DLD1 (cell line): ENCODE results near the gene HOXA5.

ENCODE experiments used
- in situ Hi-C: cut with HindIII; loops from 2 replicates; pipeline ENCODE4 v1.10.0; 2017; ENCODE audit warnings: low sequenced_read_pairs

HOXA5 gene

GRCh38 chr7:27149842-27150567, 6.5 kb upstream of the HOXA5 start:
- in situ Hi-C loops: no loop called here

- in situ Hi-C loops: no loop called here
These were observed 5.5 kb upstream of the HOXA5 start for GRCh38 chr7:27148756-27149641.

- in situ Hi-C loops: no loop called here
These were observed 4.7 kb upstream of the HOXA5 start for GRCh38 chr7:27148031-27148755.

GRCh38 chr7:27147199-27148030, 3.9 kb upstream of the HOXA5 start, which contains the start of gene HOXA6:
Gene HOXA6, minus strand, starts transcription at chr7:27147774. Its CDS starts 25 bp downstream, at chr7:27147749.
- in situ Hi-C loops: no loop called here

GRCh38 chr7:27146491-27147198, 3.2 kb upstream of the HOXA5 start:
- in situ Hi-C loops: no loop called here

- in situ Hi-C loops: no loop called here
These were observed 2.5 kb upstream of the HOXA5 start for GRCh38 chr7:27145914-27146412.

- in situ Hi-C loops: no loop called here
These were observed 1.9 kb upstream of the HOXA5 start for GRCh38 chr7:27145165-27145913.

GRCh38 chr7:27144781-27145164, 1.3 kb upstream of the HOXA5 start:
- in situ Hi-C loops: no loop called here

- in situ Hi-C loops: no loop called here
These were observed 684 bp upstream of the HOXA5 start for GRCh38 chr7:27143950-27144780.

- in situ Hi-C loops: no loop called here
These were observed 880 bp downstream of the HOXA5 start for GRCh38 chr7:27142580-27143022.

GRCh38 chr7:27141923-27142579, 1.4 kb downstream of the HOXA5 start:
- in situ Hi-C loops: no loop called here

GRCh38 chr7:27141137-27141922, 2.2 kb downstream of the HOXA5 start:
- in situ Hi-C loops: no loop called here

GRCh38 chr7:27140126-27140857, 3.2 kb downstream of the HOXA5 start:
- in situ Hi-C loops: no loop called here

- in situ Hi-C loops: no loop called here
These were observed 4.0 kb downstream of the HOXA5 start for GRCh38 chr7:27139334-27140125.

- in situ Hi-C loops: no loop called here
These were observed 4.5 kb downstream of the HOXA5 start for GRCh38 chr7:27138985-27139333.
